SU-DHL-6 (cell line): ENCODE measurements around the gene KRTAP8-1.

ENCODE experiments used
- EZH2phosphoT487 ChIP-seq: fragments of 200-600 bp; sonication (generic), shearing (Covaris generic); conservative IDR thresholded peaks from 2 replicates; pipeline ENCODE4 v1.6.1; 2018; ENCODE audit warnings: mild to moderate bottlenecking, antibody characterized with exemption, low read length, moderate library complexity, mixed read lengths
- TF ChIP-seq, protein P1 (sequence below): fragments of 200-600 bp; sonication (generic); IDR thresholded peaks from one replicate; pipeline ENCODE4 v1.5.1; 2017; ENCODE audit warnings: antibody characterized with exemption, mild to moderate bottlenecking, low read length, moderate library complexity; ENCODE audit not compliant: insufficient read depth, poor library complexity, severe bottlenecking

DNA sequence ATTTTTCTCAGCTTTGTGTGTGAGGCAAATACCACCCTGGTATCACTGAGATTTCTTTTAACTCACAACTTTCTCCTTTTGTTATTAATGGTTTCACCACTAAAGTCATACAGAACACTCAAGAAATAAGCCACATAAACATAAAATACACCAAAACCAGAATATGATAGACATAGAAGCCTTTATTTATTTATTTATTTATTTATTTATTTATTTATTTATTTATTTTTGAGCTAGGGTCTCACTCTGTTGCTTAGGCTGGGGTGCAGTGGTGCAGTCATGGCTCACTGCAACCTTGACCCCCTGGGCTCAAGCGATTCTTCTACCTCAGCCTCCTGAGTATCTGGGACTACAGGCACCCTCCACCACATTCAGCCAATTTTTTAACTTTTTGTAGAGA, 12.5 kb downstream of the KRTAP8-1 start:
- TF ChIP-seq, protein P1, sequence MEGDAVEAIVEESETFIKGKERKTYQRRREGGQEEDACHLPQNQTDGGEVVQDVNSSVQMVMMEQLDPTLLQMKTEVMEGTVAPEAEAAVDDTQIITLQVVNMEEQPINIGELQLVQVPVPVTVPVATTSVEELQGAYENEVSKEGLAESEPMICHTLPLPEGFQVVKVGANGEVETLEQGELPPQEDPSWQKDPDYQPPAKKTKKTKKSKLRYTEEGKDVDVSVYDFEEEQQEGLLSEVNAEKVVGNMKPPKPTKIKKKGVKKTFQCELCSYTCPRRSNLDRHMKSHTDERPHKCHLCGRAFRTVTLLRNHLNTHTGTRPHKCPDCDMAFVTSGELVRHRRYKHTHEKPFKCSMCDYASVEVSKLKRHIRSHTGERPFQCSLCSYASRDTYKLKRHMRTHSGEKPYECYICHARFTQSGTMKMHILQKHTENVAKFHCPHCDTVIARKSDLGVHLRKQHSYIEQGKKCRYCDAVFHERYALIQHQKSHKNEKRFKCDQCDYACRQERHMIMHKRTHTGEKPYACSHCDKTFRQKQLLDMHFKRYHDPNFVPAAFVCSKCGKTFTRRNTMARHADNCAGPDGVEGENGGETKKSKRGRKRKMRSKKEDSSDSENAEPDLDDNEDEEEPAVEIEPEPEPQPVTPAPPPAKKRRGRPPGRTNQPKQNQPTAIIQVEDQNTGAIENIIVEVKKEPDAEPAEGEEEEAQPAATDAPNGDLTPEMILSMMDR: no peak
- TF ChIP-seq EZH2phosphoT487: no peak
